C1 segment of cervical spinal cord (tissue), 14 donors: Measurements from ENCODE around the gene LRRC45.

Experiments used
- DNase-seq, 14 donors: peaks; one replicate each; lab custom pipeline; 2025; lab: John Stamatoyannopoulos, UW

LRRC45 gene

GRCh38 chr17:81993729-81994592 lies 29.1 kb upstream of the LRRC45 start:
- DNase-seq, result no peak

GRCh38 chr17:81994593-81995462 lies 28.3 kb upstream of the LRRC45 start:
- no peak for DNase-seq

GRCh38 chr17:81995463-81996231 lies 27.5 kb upstream of the LRRC45 start:
- no peak for DNase-seq

GRCh38 chr17:81996232-81996756 lies 26.8 kb upstream of the LRRC45 start:
- DNase-seq, result no peak

- no peak for DNase-seq
Observed at GRCh38 chr17:81996757-81997441, 26.2 kb upstream of the LRRC45 start.

GRCh38 chr17:81998212-81998611 lies 24.9 kb upstream of the LRRC45 start:
- DNase-seq, result no peak

- no peak for DNase-seq
Observed at GRCh38 chr17:81998691-81999438, 24.2 kb upstream of the LRRC45 start.

- DNase-seq, result no peak
Observed at GRCh38 chr17:81999587-81999975, 23.5 kb upstream of the LRRC45 start.

GRCh38 chr17:81999976-82000802 lies 22.9 kb upstream of the LRRC45 start:
- DNase-seq, result no peak

- no peak for DNase-seq
Observed at GRCh38 chr17:82000803-82001570, 22.1 kb upstream of the LRRC45 start.

- DNase-seq, result no peak
Observed at GRCh38 chr17:82001571-82002056, 21.5 kb upstream of the LRRC45 start.

GRCh38 chr17:82003411-82004381 lies 19.4 kb upstream of the LRRC45 start:
- DNase-seq, result peak in 1 of 14 donors; percentile 52

GRCh38 chr17:82004517-82005455 lies 18.3 kb upstream of the LRRC45 start:
- DNase-seq, result no peak

- DNase-seq, result peak in 1 of 14 donors; percentile 20
Observed at GRCh38 chr17:82005701-82006348, 17.3 kb upstream of the LRRC45 start.

- peak in 9 of 14 donors; percentile 5 to 90 (median 32) for DNase-seq
Observed at GRCh38 chr17:82006468-82007227, 16.5 kb upstream of the LRRC45 start.
